GM19468 (cell line): ENCODE data around the gene FOXJ1.

ENCODE experiments used
- ATAC-seq: cut with Tn5 transposase; IDR thresholded peaks from one replicate; pipeline ENCODE4 v1.9.1; 2021; ENCODE audit warnings: mild to moderate bottlenecking, moderate library complexity, moderate number of reproducible peaks; ENCODE audit not compliant: unreplicated experiment; ENCODE audit errors: extremely low read depth

The FOXJ1 gene

GRCh38 chr17:76161619-76162266, 20.7 kb upstream of the FOXJ1 start:
- no peak for ATAC-seq

DNA sequence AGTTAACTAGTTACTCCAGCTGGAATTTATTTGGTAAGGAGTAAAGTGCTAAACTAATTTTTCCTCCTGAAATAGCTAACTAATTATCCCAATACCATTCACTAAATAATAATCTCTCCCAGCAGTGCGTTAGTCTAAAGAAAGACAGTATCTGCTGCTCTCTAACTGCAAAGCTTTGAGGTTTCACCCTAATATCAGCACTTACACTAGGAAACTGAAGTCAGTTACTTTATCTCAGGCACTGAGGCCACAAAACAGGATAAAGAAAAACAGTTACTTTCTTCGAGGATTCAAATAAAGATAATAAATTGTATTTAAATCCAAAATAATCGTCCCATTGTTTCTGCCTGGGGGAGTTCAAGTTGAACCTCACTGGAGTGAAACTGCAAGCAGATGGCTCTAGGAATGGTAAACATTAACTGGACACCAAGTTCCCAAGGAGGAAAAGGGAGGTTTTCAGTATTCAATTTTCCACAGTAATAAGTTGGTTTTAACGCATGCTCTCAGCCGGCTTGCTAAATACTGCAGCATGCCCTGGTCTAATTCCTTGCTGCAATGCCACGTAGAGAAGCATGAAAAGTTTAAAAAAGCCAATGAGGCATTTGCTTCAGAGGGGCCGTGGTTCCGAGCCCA, 20.0 kb upstream of the FOXJ1 start:
- no peak for ATAC-seq

DNA sequence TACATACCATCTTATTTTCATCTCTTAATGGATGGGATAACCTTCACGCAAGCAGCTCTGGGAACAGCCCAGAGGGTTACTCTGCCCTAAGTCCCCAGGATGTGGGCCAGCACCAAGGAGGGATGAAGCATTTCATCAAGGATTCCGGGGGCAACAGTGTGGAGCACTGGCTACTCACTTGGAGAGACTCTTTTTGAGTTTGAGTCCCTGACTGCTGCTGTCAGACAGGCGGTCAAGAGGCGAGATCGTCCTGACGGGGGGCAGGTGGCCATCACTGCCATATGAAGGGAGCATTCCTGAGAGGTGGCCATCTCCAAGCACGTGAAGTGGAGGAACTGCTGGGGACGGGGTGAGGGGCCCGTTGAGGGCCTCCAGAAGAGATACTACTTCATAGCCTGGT, 18.1 kb upstream of the FOXJ1 start:
- no peak for ATAC-seq

- ATAC-seq, result no peak
Measured at GRCh38 chr17:76157759-76158158, 16.7 kb upstream of the FOXJ1 start.

DNA sequence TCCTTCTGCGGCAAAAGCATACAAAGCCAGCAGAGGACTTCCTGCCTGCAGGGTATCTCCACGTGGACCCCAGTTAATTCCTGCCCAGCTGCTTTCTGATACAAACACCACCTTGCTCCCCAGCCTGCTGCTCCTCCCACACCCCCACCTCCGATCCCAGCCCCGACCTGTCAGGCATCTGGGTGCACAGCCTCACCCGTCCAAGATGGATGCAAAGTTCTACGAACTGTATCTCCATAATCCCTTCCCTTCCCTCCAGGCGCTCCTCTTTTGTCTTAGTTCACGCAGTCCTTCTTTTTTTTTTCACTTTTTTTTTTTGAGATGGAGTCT, 15.6 kb upstream of the FOXJ1 start:
- ATAC-seq, result no peak

DNA sequence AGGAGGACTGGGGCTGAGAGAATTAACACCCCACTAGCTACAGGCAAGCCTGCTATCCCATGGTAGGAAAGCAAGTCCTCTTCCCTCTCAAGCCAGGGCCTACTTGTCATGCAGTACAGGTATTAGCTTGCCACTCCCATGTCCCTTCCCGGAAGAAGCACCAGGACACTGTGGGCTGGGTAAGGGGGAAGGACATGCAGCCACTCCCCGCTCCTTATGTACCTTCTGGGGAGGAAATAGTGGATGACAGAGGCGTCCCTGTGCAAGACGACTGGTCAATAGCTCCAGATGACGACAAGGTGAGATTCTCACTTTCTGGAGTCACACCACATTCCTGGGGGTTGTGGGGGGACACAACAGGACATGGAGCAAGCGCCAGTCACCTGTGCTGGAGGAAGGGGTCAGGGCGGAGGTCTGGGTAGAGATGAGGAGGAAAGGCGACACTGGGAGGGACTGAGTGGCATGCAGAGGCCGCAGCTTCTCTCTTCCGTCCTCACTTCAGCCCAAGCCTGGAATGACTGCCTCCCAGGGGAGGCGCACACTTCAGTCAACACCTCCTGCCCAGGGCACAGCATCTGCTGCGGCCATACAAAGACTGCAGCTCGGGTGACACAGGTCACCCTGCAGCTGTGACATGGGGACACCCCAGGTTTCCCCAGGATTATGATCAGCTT, 15.1 kb upstream of the FOXJ1 start:
- no peak for ATAC-seq

DNA sequence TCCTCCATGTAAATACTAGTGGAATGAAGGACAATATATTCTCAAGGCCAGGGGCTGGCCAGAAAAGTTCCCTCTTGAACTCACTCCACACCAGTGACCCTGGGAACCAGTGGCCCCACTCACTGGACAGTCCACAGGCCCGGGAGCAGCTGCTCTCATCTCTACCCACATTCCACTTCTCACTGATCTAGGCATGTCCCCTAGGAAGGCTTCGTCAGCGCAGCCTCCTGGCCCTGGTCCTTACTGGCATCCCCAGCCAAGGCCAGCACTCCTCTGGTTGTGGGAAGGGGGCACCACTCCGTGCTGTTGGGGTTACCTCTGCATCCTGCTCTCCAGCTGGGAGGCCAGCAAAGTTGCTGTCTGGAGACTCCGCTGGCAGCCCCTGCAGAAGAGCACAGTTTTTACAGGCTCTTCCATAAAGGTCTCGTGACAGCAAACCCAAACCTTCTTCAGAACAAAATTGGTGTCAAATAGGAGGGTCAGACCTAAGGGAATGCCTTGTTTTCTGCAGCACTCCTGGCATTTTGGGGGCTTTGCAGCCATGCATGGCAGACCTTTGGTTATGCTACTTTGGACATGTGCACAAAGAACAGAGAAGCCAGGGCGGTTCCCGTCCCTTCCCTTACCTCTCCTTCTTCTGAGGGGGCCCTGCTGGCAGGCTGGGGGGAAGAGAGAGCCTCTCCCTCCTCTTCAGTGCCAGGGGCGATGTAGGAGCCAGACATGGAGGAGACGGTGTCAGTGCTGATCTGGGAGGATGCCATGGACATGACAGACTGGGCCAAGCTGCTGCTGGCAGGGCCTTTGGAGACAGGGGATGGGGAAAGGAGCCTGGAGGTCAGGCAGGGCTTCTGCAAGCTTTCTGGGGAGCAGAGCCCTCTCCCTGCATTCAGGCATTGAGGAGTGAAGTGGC, 14.1 kb upstream of the FOXJ1 start:
- ATAC-seq, result no peak

- ATAC-seq, result no peak
Measured at GRCh38 chr17:76154292-76154691, 13.2 kb upstream of the FOXJ1 start.

GRCh38 chr17:76153640-76154039, 12.6 kb upstream of the FOXJ1 start:
- no peak for ATAC-seq

- no peak for ATAC-seq
Measured at GRCh38 chr17:76153202-76153601, 12.2 kb upstream of the FOXJ1 start.

DNA sequence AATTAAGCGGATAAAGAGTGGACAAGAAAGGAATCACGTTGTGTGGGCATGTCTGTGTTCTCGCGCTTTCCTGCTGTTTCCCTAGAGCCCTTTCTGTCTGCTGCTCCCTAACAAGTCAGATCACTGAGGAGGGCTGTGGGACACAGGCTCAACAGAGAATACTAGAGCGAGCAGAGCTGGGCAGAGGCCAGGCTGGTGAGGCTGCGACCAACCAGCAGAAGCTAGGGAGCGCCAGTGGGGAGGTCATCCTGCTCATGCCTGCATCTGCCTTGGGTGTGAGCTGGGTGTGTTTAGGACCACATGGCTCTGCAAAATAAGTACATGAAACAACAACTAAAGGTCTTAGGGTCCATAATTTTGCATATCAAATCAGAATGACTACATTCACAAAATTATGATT, 11.5 kb upstream of the FOXJ1 start:
- no peak for ATAC-seq

DNA sequence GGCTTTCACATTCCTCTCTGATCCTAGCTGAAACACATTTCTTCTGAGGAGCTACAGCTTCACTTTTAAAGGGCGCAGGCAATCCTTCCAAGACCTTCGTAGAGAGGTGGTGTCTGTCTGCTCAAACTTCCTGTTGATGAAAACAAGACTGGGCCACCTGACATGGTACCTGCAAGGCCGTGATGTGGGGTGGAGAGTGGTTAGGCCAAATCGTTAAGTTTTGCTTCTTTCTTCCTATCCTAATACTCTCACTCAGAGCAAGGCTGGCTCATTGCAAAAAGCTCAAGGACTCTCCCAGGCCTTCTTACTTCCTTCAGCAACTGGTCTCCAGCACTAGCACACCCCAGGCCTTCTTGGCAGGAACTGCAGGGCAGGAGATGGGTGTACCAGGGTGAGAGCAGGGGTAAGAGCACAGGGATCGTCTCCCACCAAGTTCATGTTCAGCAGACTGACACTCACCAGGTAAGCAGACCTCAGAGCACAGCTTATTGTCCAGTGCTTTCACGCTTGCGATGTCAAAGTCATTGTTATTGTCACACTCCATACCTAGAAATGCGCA, 10.9 kb upstream of the FOXJ1 start:
- no peak for ATAC-seq

DNA sequence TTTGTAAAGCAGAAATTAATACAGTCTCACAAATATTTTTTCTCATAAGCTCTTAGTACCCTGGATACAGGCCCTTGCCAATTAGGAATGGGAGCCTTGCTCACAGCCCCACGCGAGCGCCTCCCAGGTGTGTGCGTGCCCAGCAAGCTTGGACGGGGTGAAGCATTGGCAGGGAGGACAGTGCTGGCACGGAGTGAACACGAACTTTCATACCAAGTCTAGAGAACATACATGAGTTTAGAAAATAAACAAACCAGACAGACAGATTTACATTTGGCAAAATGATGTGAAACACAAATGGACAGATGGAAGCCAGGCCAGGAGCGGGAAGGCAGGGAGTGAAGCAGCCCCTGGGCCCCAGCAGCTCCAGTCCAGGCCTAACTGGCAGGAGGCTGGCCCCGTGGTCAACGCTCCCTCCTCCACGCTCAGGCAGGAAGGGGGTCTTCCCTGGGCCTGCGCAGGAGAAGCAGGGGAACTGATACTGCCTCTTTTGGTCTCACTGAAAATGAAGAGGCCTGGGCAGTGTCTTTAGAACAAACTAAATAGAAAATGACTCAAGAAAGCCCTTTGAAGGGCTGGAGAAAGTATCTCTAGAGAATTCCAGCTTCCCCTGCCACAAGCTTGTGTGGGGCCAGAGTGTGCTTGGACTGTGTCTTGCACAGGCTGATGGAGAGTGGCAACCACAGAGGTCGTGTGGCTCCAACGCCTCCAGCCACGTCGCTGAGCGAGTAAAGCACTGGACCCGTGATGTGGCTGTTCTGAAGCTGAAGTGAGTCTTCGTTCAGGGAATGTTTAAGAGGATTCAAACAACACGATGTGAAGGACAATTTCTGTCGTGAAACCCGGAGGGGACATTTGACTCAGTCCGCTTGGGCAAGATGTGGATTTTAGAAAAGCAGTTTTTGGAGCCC, 9.9 kb upstream of the FOXJ1 start:
- ATAC-seq, result no peak

DNA sequence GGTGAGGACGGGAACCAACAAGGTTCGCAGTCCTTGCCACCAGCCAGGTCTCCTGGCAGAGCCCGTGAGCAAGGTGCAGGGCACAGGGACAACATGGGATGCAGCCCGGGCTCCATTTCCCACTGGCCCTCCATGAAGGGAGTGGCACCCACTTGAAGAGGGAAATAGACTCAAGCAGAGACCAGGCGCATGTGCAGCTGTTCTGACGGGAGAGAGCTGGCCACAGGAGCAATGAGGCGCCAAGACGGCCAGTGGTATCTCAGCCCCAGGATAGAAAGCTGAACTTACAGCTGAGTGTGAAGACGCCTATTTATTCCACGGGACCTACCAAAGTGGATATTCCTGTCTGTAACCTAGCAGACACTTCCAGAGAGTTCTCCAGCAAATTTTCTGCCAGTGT, 8.2 kb upstream of the FOXJ1 start:
- ATAC-seq, result no peak

GRCh38 chr17:76148015-76148326, 6.9 kb upstream of the FOXJ1 start:
- no peak for ATAC-seq

- no peak for ATAC-seq
Measured at GRCh38 chr17:76147211-76148014, 6.4 kb upstream of the FOXJ1 start.

DNA sequence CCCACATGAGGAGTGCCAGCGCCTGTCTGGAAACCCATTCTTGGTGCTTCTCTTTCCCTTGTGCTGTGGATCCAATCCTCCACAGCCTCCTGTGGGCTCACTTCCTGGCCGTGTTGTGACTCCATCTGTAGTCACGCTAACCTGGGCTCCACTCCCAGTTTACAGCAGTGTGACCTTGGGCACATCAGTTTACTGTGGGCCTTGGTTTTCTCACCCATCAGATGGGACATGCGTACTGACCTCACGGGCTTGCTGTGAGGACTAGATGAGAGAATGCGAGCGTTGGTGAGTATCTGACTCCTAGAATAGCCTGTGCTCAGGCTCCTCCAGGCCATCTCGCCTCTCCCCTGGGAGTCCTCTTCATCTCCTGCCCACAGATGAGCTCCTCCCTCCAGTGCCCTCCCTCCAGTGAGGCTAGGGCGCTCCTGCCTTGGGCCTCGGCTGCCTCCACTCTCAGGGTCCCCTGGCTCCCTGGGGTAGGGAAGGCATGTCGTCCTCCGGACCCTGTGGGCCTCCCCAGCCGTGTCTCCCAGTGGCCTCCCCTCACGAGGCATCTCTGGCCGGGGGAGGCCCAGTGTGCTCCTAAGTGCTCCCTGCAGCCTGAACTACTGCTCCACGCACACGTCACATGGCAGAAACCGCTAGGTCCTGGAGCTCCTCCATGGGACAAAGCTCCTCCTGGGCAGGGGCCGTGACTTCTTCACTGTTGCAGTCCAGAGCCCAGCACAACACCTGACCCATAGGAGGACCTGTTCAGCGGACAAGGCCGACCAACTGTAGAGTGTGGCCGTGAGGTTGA, 5.2 kb upstream of the FOXJ1 start:
- ATAC-seq, result no peak
